Effector memory CD4-positive, alpha-beta T cell (primary cell): ENCODE measurements around the gene PLXNA4.

Experiments
- DNase-seq, 3 donors: peaks; one replicate each; pipeline ENCODE4 v3.0.0-alpha.2; 2020
- H3K27ac ChIP-seq: 2 replicates; pipeline ENCODE4 v1.7.0; 2013; ENCODE audit warnings: mild to moderate bottlenecking, low read length, moderate library complexity; ENCODE audit not compliant: insufficient read depth, poor library complexity, severe bottlenecking
- H3K27me3 ChIP-seq: replicated peaks from 2 replicates; pipeline ENCODE4 v1.7.0; 2013; ENCODE audit warnings: mild to moderate bottlenecking, low read length; ENCODE audit not compliant: insufficient read depth, control insufficient read depth, poor library complexity, severe bottlenecking
- H3K36me3 ChIP-seq: 2 replicates; pipeline ENCODE4 v1.7.0; 2013; ENCODE audit warnings: mild to moderate bottlenecking, low read length, moderate library complexity; ENCODE audit not compliant: control insufficient read depth, insufficient read depth
- H3K4me1 ChIP-seq: 2 replicates; pipeline ENCODE4 v1.7.0; 2013; ENCODE audit warnings: low read length, mild to moderate bottlenecking; ENCODE audit not compliant: control insufficient read depth, insufficient read depth, poor library complexity, severe bottlenecking
- H3K4me3 ChIP-seq: 2 replicates; pipeline ENCODE4 v1.7.0; 2013; ENCODE audit warnings: low read length, low read depth, mild to moderate bottlenecking; ENCODE audit not compliant: insufficient read depth, poor library complexity, severe bottlenecking
- H3K9me3 ChIP-seq: 2 replicates; pipeline ENCODE4 v1.7.0; 2013; ENCODE audit warnings: mild to moderate bottlenecking, low read length, moderate library complexity; ENCODE audit not compliant: control insufficient read depth

Gene PLXNA4

GRCh38 chr7:132349075-132349474 is 227.2 kb downstream of the PLXNA4 start:
- no peak for DNase-seq
- no peaks in the 10 kb centered on the region for H3K36me3 ChIP-seq
- H3K27me3 ChIP-seq = peaks cover 3% of the 10 kb centered on the region
- no peak overlapping the region for H3K27ac ChIP-seq
- H3K4me1 ChIP-seq = no peaks in the 10 kb centered on the region
- no peak overlapping the region for H3K4me3 ChIP-seq
- H3K9me3 ChIP-seq = no peaks in the 10 kb centered on the region

GRCh38 chr7:132348341-132348740 is 227.9 kb downstream of the PLXNA4 start:
- Histone ChIP-seq H3K4me1 (no peaks in the 10 kb centered on the region), H3K27me3 (peaks cover 3% of the 10 kb centered on the region), H3K9me3 (no peaks in the 10 kb centered on the region), H3K27ac (no peak overlapping the region), H3K36me3 (no peaks in the 10 kb centered on the region), H3K4me3 (no peak overlapping the region)
- no peak for DNase-seq

GRCh38 chr7:132347858-132348257 is 228.4 kb downstream of the PLXNA4 start:
- no peaks in the 10 kb centered on the region for H3K36me3 ChIP-seq
- H3K4me3 ChIP-seq = no peak overlapping the region
- no peaks in the 10 kb centered on the region for H3K9me3 ChIP-seq
- no peak overlapping the region for H3K27ac ChIP-seq
- peaks cover 3% of the 10 kb centered on the region for H3K27me3 ChIP-seq
- no peak for DNase-seq
- no peaks in the 10 kb centered on the region for H3K4me1 ChIP-seq

- no peak overlapping the region for H3K27ac ChIP-seq
- DNase-seq = no peak
- H3K36me3 ChIP-seq = no peaks in the 10 kb centered on the region
- no peaks in the 10 kb centered on the region for H3K4me1 ChIP-seq
- H3K27me3 ChIP-seq = peaks cover 3% of the 10 kb centered on the region
- H3K4me3 ChIP-seq = no peak overlapping the region
- H3K9me3 ChIP-seq = no peaks in the 10 kb centered on the region
Observed at GRCh38 chr7:132347123-132347522, 229.1 kb downstream of the PLXNA4 start.

- no peaks in the 10 kb centered on the region for H3K4me1 ChIP-seq
- H3K27me3 ChIP-seq = peaks cover 3% of the 10 kb centered on the region
- no peak overlapping the region for H3K27ac ChIP-seq
- H3K4me3 ChIP-seq = no peak overlapping the region
- no peaks in the 10 kb centered on the region for H3K9me3 ChIP-seq
- no peaks in the 10 kb centered on the region for H3K36me3 ChIP-seq
- no peak for DNase-seq
Observed at GRCh38 chr7:132345543-132346129, 230.6 kb downstream of the PLXNA4 start.

- H3K27ac ChIP-seq = no peak overlapping the region
- no peaks in the 10 kb centered on the region for H3K4me1 ChIP-seq
- no peaks in the 10 kb centered on the region for H3K36me3 ChIP-seq
- peaks cover 3% of the 10 kb centered on the region for H3K27me3 ChIP-seq
- H3K4me3 ChIP-seq = no peak overlapping the region
- no peak for DNase-seq
- H3K9me3 ChIP-seq = no peaks in the 10 kb centered on the region
Observed at GRCh38 chr7:132345030-132345429, 231.2 kb downstream of the PLXNA4 start.

- no peaks in the 10 kb centered on the region for H3K4me1 ChIP-seq
- H3K36me3 ChIP-seq = no peaks in the 10 kb centered on the region
- no peaks in the 10 kb centered on the region for H3K27me3 ChIP-seq
- no peak overlapping the region for H3K4me3 ChIP-seq
- no peaks in the 10 kb centered on the region for H3K9me3 ChIP-seq
- DNase-seq = no peak
- H3K27ac ChIP-seq = no peak overlapping the region
Observed at GRCh38 chr7:132343199-132343598, 233.1 kb downstream of the PLXNA4 start.

- no peak for DNase-seq
- H3K27ac ChIP-seq = no peak overlapping the region
- no peaks in the 10 kb centered on the region for H3K4me1 ChIP-seq
- H3K36me3 ChIP-seq = no peaks in the 10 kb centered on the region
- no peaks in the 10 kb centered on the region for H3K27me3 ChIP-seq
- no peaks in the 10 kb centered on the region for H3K9me3 ChIP-seq
- H3K4me3 ChIP-seq = no peak overlapping the region
Observed at GRCh38 chr7:132337450-132338080, 238.7 kb downstream of the PLXNA4 start.

- Histone ChIP-seq H3K9me3 (no peaks in the 10 kb centered on the region), H3K4me1 (no peaks in the 10 kb centered on the region), H3K27ac (no peak overlapping the region), H3K4me3 (no peak overlapping the region), H3K36me3 (no peaks in the 10 kb centered on the region), H3K27me3 (no peaks in the 10 kb centered on the region)
- DNase-seq = no peak
Observed at GRCh38 chr7:132336797-132337196, 239.5 kb downstream of the PLXNA4 start.

- no peaks in the 10 kb centered on the region for H3K4me1 ChIP-seq
- H3K4me3 ChIP-seq = no peak overlapping the region
- H3K9me3 ChIP-seq = no peaks in the 10 kb centered on the region
- H3K36me3 ChIP-seq = no peaks in the 10 kb centered on the region
- no peaks in the 10 kb centered on the region for H3K27me3 ChIP-seq
- no peak for DNase-seq
- H3K27ac ChIP-seq = no peak overlapping the region
Observed at GRCh38 chr7:132333301-132333700, 243.0 kb downstream of the PLXNA4 start.
